ENCODE results near the gene OR7G3.

OR7G3 gene

GRCh38 chr19:9126900-9127405 is at the start of gene OR7G3:
TSS of gene OR7G3 (minus strand) at chr19:9126950. CDS start at chr19:9126950, 0 bp downstream.
- no peak for DNase-seq

DNA sequence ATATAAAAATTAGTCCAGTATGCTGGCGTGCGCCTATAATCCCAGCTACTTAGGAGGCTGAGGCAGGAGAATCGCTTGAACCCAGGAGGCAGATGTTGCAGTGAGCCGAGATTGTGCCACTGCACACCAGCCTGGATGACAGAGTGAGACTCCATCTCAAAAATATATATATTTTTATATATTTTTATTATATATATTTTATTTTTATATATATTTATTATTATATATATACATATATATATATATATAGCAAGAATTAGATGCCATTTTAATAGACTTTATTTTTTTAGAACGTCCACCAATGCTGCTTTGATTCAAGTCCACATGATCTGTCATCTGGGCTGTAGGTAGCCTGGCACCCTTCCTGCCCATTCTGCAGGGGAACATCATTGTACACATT is 48.6 kb upstream of the OR7G3 start:
- no peak for DNase-seq

DNA sequence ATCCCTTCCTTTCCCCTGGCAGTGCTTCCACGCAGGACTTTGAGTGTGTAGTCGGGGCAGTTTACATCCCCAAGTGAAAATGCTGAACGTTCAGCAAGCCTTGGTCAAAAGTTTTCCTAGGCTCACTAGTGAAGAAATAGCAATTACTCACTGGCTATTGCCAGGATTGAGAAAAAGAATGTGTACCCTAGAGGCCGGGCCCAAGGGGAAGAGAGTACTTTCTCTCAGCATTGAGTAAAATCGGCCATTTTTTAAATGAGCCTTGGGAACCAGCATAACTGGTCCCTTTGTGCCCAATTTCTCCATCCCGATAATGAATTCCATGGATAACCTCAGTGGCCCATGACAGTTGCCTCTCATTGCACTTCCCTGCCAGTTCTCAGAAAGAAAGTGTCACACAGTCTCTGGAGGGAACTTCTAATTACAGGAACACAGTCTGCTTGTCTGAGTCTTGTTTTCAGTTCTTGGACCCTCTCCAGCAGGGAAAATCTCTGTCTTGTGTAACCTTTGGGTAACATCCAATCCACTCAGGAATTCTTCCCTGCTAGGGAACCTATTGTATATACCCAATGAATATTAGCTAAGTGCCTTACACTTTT is 44.7 kb upstream of the OR7G3 start:
- no peak for DNase-seq

- no peak for DNase-seq
These were observed 40.1 kb upstream of the OR7G3 start for GRCh38 chr19:9166846-9167245.

- DNase-seq, result no peak
These were observed 38.5 kb upstream of the OR7G3 start for GRCh38 chr19:9165261-9165660.

DNA sequence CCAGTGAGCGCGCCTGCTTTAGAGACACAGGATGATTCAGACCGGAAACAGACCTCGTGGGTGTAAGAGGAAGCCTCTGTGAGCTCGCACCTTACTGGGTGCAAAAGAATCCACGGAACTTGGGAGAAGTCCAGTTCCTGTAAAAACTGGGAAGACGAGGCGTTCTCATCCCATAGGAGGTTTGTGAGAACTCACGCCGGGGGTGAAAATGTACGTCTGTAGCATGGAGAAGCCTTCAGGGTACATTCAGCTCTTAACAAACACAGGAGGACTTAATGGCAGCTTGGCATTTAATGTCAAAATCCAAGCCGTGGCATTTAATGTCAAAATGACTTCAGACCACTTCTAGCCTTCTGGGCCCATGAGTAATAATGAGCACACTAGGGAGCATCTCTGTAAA is 34.7 kb upstream of the OR7G3 start:
- no peak for DNase-seq

GRCh38 chr19:9159891-9160290 is 33.1 kb upstream of the OR7G3 start:
- DNase-seq, result no peak

GRCh38 chr19:9156304-9156703 is 29.6 kb upstream of the OR7G3 start:
- DNase-seq, result no peak

- DNase-seq, result no peak
These were observed 28.8 kb upstream of the OR7G3 start for GRCh38 chr19:9155591-9155990.

- no peak for DNase-seq
These were observed 24.6 kb upstream of the OR7G3 start for GRCh38 chr19:9151367-9151766.

- DNase-seq, result no peak
These were observed 23.9 kb upstream of the OR7G3 start for GRCh38 chr19:9150650-9151049.

GRCh38 chr19:9149997-9150396 is 23.2 kb upstream of the OR7G3 start:
- no peak for DNase-seq

- no peak for DNase-seq
These were observed 21.9 kb upstream of the OR7G3 start for GRCh38 chr19:9148697-9149096.

GRCh38 chr19:9146882-9147281 is 20.1 kb upstream of the OR7G3 start:
- DNase-seq, result no peak

- DNase-seq, result no peak
These were observed 18.2 kb upstream of the OR7G3 start for GRCh38 chr19:9144920-9145319.

- DNase-seq, result peak; percentile 92
These were observed 13.6 kb upstream of the OR7G3 start, which contains the start of gene ZNF317 for GRCh38 chr19:9140159-9140874. TSS of gene ZNF317 (plus strand) at chr19:9140397. CDS start at chr19:9156017, 15,620 bp downstream.

DNA sequence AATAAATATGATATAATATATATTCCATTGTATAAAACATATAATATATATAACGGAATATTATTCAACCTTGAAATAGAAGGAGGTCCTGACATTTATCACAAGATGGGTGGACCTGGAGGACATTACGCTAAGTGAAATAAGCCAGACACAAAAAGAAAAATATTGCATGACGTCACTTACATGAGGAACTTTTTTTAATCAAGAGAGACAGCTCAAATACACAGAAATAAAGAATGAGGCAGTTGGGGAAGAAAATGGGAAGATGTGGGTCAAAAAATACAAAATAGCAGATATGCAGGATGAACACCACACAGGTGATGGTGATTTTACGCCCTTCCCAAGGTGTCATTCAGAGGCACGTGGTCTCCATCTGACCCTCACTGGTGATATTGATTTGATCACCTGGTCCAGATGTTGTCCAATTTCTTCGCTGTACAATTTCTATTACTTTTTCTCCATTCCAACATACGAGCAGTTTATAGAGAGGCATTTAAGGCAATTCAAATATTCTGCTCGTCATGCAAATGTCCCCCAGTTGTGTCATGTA is 12.9 kb upstream of the OR7G3 start:
- DNase-seq, result no peak

- DNase-seq, result no peak
These were observed 5.7 kb upstream of the OR7G3 start for GRCh38 chr19:9132422-9132821.

DNA sequence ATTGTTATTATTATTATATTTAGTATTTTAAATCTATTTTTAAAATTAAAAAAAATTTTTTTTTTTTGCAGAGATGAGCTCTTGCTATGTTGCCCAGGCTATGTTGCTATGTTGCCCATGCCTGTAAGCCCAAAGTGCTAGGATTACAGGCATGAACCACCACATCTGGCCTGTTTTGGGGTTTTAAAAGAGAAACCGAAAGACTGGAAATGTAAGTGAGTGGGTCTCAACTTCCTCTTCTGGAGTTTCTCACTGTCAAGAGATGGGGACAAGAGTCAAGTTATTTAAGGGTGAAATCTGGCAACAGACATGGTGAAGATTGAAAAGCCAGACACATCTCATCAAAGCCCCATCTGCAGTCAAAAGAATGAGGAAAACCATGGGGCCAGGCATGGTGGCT is 4.2 kb upstream of the OR7G3 start:
- DNase-seq, result no peak

- DNase-seq, result no peak
These were observed 1.4 kb upstream of the OR7G3 start for GRCh38 chr19:9128171-9128570.

GRCh38 chr19:9116547-9116946 is 10.2 kb downstream of the OR7G3 start:
- DNase-seq, result no peak

DNA sequence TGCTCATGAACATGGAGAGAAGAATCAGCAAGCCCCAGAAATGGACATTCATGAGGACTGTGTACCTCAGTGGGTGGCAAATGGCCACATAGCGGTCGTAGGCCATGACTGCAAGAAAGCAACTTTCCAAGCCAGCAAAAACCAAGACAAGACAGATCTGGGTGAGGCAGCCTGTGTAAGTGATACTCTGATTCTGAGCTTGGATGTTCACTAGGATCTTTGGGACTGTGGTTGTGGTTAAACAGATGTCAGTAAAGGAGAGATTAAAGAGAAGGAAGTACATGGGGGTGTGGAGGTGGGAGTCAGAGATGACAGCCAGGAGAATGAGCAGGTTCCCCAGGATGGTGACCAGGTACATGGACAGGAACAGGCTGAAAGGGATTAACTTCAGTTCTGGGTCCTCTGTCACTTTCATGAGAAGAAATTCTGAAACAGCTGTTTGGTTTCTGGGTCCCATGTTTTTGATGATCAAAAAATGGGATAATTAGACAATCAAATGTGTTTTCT is 11.4 kb downstream of the OR7G3 start, which contains the start of gene OR7G1:
TSS of gene OR7G1 (minus strand) at position 457 of the 507 bp plus-strand sequence. CDS start at position 457, 0 bp downstream.
- DNase-seq, result no peak

- no peak for DNase-seq
These were observed 16.8 kb downstream of the OR7G3 start for GRCh38 chr19:9109959-9110358.

GRCh38 chr19:9107375-9107774 is 19.4 kb downstream of the OR7G3 start, which contains the start of gene OR7G2:
TSS of gene OR7G2 (minus strand) at chr19:9107475. CDS start at chr19:9103243, 4,232 bp downstream.
- DNase-seq, result no peak
